ENCODE measurements around the gene CCDC8.

- TF ChIP-seq, protein P1, sequence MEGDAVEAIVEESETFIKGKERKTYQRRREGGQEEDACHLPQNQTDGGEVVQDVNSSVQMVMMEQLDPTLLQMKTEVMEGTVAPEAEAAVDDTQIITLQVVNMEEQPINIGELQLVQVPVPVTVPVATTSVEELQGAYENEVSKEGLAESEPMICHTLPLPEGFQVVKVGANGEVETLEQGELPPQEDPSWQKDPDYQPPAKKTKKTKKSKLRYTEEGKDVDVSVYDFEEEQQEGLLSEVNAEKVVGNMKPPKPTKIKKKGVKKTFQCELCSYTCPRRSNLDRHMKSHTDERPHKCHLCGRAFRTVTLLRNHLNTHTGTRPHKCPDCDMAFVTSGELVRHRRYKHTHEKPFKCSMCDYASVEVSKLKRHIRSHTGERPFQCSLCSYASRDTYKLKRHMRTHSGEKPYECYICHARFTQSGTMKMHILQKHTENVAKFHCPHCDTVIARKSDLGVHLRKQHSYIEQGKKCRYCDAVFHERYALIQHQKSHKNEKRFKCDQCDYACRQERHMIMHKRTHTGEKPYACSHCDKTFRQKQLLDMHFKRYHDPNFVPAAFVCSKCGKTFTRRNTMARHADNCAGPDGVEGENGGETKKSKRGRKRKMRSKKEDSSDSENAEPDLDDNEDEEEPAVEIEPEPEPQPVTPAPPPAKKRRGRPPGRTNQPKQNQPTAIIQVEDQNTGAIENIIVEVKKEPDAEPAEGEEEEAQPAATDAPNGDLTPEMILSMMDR (IDR thresholded peaks at IDR 0.05) = no peak
- TF ChIP-seq POLR2A (IDR thresholded peaks at IDR 0.05) = no peak
These were observed 40.9 kb upstream of the CCDC8 start for GRCh38 chr19:46454244-46454643.
